HG02678 (cell line): ENCODE results near the gene INO80C.

Source experiments
- ATAC-seq: cut with Tn5 transposase; IDR thresholded peaks from one replicate; pipeline ENCODE4 v1.9.1; 2021; ENCODE audit warnings: mild to moderate bottlenecking, moderate library complexity; ENCODE audit not compliant: unreplicated experiment

INO80C gene

DNA sequence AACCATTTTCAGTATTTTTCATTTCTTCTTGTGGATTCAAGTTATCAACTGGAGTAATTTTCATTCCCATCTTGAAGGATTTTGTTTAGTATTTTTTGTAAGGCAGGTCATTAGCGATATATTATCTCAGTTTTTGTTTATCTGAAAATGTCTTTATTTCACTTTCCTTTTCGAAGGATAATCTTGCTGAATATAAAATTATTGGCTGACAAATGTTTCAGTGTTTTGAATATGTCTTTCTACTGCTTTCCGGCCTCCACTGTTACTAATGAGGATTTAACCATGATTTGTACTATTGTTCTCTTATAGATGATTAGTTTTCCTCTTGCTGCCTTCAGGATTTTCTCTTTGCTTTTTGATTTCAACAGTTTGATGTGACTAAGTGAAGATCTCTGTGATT lies 62.4 kb downstream of the INO80C start:
- no peak for ATAC-seq

DNA sequence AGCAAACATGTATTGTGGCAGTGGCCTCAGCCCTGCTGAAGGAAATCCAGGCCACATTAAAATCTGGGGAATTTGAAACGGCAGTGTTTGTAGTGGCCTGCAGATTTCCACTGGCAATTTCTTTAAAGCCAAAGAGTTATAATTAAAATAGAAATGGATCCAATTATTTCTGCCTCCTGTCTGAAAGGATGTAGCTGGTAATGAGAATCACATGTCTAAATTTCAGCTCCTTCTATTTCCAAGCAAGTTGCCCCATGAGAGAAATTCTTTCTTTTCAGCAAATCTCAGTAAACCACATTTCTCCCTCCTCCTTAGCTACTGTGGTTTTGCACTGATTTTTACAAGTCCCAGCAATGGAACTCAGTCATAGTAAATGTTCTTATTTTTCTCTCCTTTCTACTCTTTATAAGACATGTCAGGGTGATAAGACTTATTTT lies 65.2 kb downstream of the INO80C start:
- ATAC-seq: no peak

DNA sequence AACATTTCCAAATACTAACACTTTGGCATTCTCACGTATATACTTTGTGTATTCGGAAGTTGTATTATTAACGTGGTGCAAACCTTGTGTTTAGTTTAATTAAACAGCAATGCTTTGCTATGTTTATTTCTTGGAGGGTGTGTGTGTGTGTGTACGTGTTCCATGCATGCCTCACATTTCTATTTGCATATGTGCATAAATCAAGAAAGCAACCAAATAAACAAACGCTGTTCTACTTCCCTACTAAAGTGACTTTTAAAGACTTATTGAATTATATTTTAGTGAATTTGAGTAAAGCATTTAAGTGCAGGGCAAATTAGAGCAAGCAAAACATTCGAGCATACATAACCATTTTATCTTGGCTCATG lies 66.4 kb downstream of the INO80C start:
- no peak for ATAC-seq

DNA sequence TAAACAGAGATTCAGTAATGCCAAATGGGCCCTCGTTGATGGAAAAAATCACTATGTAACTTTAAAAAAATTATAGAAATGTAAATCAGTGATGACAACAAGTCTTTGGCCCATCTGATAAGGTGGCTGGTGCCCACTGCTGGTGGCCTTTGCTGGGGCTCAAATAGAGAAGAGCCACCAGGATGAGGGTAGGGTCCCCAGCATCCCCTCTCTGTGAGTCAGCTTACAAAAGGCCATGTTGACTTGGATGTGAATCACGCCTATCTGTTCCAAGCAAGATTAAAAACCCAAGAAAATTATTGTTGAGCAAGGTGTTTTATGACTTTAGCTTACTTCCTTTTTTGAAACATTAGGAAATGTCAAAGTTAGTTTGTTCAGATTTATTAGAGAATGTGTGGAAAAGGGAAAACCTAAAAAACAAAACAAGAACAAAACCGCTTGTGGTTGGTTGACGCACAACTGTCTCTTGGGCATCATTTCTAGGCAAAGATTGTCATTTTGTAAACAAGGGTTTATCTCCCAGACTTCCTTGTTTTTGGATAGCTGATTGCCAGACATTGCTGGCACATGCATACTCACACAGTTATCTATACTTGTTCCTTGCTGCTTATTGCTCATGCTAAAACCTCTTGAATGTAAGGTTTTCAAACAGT lies 66.9 kb downstream of the INO80C start:
- no peak for ATAC-seq

DNA sequence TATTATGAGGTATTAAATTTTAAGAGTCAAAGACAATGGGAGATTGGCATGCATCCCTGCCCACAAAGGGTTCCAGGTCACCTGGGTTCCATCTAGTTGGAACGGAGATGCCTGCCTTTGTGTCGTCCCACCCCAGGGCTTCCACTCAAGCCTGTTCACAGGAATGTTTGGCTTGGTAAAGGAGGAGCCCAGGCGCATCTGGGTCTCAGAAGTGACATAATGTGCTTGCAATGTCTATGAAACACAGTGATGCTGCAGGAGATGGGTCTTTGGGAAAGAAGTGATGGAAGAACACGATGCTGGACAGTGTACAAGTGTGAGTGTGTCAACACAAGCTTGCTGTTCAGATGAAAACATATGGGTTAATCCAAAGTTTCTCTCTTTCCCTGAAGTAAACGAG lies 71.0 kb downstream of the INO80C start:
- ATAC-seq: no peak

DNA sequence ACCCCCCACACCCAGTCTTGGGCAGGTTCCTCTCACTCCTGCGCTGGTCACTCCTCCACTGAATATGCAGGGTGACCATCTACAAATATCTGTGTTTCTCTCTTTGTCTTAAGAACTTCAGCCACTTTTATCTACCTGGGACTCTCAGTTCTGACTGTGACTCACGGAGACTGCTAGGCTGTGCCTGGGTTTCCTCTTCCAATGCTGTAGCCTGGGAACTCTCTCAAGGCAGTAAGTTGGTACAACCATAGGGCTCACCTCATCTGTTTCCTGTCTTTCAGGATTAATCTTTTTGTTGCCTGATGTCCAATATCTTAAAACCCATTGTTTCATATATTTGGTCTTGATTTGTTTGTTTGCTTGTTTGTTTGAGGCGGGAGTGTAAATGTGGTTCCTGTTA lies 73.4 kb downstream of the INO80C start:
- no peak for ATAC-seq

DNA sequence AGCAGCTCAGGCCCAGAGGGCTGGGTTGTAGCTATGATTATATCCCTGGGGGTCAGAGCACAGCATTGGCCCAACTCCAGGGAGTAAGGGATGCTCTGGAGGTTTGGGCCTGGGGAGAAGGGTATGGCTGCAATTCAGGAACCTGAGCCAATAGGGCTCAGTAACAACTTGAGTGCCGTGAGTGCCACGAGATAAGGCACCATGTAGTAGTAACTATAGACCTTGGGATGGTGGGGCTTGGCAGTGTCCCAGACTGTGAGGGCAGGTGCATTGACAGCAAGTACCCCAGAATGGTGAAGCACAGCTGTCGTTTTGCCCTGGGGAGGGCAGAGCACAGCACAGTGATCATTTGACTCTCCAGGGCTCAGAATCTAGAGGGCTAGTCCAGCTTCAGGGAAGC lies 75.5 kb downstream of the INO80C start:
- ATAC-seq: no peak

DNA sequence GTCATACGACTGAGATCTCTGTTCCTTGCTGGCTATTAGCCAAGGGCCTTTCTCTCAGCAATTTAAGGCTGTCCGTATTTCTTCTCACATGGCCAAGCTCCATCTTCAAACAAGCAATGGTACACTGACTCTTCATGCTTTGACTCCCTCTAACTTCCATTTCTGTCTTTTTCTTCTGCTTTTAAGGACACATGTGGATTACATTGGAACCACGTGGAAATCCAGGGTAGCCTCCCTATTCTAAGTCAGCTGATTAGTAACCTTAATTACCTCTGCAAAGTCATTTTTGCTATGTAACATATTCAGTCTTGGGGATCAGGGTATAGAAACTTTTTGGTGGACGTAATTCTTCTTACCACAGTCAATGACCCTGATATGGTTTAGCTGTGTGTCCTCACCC lies 79.2 kb downstream of the INO80C start:
- no peak for ATAC-seq
